SK-N-SH treated with all-trans-retinoic acid at 6 μM for 48 hours (cell line): ENCODE results near the gene VPS35.

Experiments used
- ATAC-seq: fragments of 200-7000 bp; cut with Tn5 transposase; 3 replicates; pipeline ENCODE4 v1.9.1; 2020; ENCODE audit warnings: mild to moderate bottlenecking, moderate library complexity
- ARNTL ChIP-seq: fragments of 450-650 bp; formaldehyde crosslinking; IDR thresholded peaks from 2 replicates; pipeline ENCODE4 v1.5.0; 2020; ENCODE audit warnings: low read depth, mild to moderate bottlenecking, moderate library complexity, borderline replicate concordance
- CSDC2 ChIP-seq: fragments of 250-450 bp; sonication (Bioruptor Pico); IDR thresholded peaks from 2 replicates; pipeline ENCODE4 v1.5.0; 2020; ENCODE audit warnings: mild to moderate bottlenecking, moderate library complexity
- CSRNP3 ChIP-seq: fragments of 250-450 bp; sonication (Bioruptor Pico); IDR thresholded peaks from 2 replicates; pipeline ENCODE4 v1.5.1; 2021; ENCODE audit warnings: mild to moderate bottlenecking, moderate library complexity
- ESRRG ChIP-seq: fragments of 250-450 bp; sonication (Bioruptor Pico); IDR thresholded peaks from 2 replicates; pipeline ENCODE4 v1.6.1; 2021; ENCODE audit warnings: mild to moderate bottlenecking
- GLIS3 ChIP-seq: fragments of 250-450 bp; sonication (Bioruptor Pico); IDR thresholded peaks from 2 replicates; pipeline ENCODE4 v1.5.0; 2020; ENCODE audit warnings: mild to moderate bottlenecking, moderate library complexity
- ISL1 ChIP-seq: fragments of 250-450 bp; sonication (Bioruptor Pico); IDR thresholded peaks from 2 replicates; pipeline ENCODE4 v2.1.2; 2022; ENCODE audit warnings: mild to moderate bottlenecking, moderate library complexity
- OSR1 ChIP-seq: fragments of 250-450 bp; sonication (Bioruptor Pico); IDR thresholded peaks from 2 replicates; pipeline ENCODE4 v1.8.0; 2022; ENCODE audit warnings: moderate library complexity, mild to moderate bottlenecking, inconsistent platforms
- PATZ1 ChIP-seq: fragments of 250-450 bp; sonication (Bioruptor Pico); IDR thresholded peaks from 2 replicates; pipeline ENCODE4 v1.8.0; 2020; ENCODE audit warnings: mild to moderate bottlenecking, moderate library complexity, borderline replicate concordance
- POU6F1 ChIP-seq: fragments of 250-450 bp; sonication (Bioruptor Pico); IDR thresholded peaks from 2 replicates; pipeline ENCODE4 v1.8.0; 2021; ENCODE audit warnings: low read depth, mild to moderate bottlenecking, moderate library complexity, borderline replicate concordance
- PPARA ChIP-seq: fragments of 250-450 bp; sonication (Bioruptor Pico); IDR thresholded peaks from 2 replicates; pipeline ENCODE4 v1.5.0; 2020; ENCODE audit warnings: mild to moderate bottlenecking, borderline replicate concordance
- RARB ChIP-seq: fragments of 250-450 bp; sonication (Bioruptor Pico); IDR thresholded peaks from 2 replicates; pipeline ENCODE4 v1.8.0; 2021; ENCODE audit warnings: mild to moderate bottlenecking, moderate library complexity
- SNAI2 ChIP-seq: fragments of 250-450 bp; sonication (Bioruptor Pico); IDR thresholded peaks from 2 replicates; pipeline ENCODE4 v1.5.0; 2020; ENCODE audit warnings: mild to moderate bottlenecking, moderate library complexity
- TCF4 ChIP-seq: fragments of 250-450 bp; sonication (Bioruptor Pico); IDR thresholded peaks from 2 replicates; pipeline ENCODE4 v1.8.0; 2021; ENCODE audit warnings: mild to moderate bottlenecking, moderate library complexity, borderline replicate concordance
- TOX ChIP-seq: fragments of 250-450 bp; sonication (Bioruptor Pico); IDR thresholded peaks from 2 replicates; pipeline ENCODE4 v1.8.0; 2021; ENCODE audit warnings: mild to moderate bottlenecking, moderate library complexity, borderline replicate concordance
- ZC3H10 ChIP-seq: fragments of 250-450 bp; sonication (Bioruptor Pico); IDR thresholded peaks from 2 replicates; pipeline ENCODE4 v1.5.1; 2021; ENCODE audit warnings: mild to moderate bottlenecking, moderate library complexity
- ZFP3 ChIP-seq: fragments of 250-450 bp; sonication (Bioruptor Pico); IDR thresholded peaks from 2 replicates; pipeline ENCODE4 v1.5.0; 2020; ENCODE audit warnings: mild to moderate bottlenecking, moderate library complexity
- ZNF565 ChIP-seq: fragments of 450-650 bp; formaldehyde crosslinking; conservative IDR thresholded peaks from 2 replicates; pipeline ENCODE4 v1.5.0; 2020; ENCODE audit warnings: low read depth, mild to moderate bottlenecking, moderate library complexity
- ZNF70 ChIP-seq: fragments of 450-650 bp; formaldehyde crosslinking; IDR thresholded peaks from 2 replicates; pipeline ENCODE4 v1.5.0; 2020; ENCODE audit warnings: mild to moderate bottlenecking, moderate library complexity
- ZNF8 ChIP-seq: fragments of 450-650 bp; formaldehyde crosslinking; IDR thresholded peaks from 2 replicates; pipeline ENCODE4 v1.5.0; 2020; ENCODE audit warnings: mild to moderate bottlenecking, moderate library complexity
- TF ChIP-seq, protein P1 (sequence below): fragments of 250-450 bp; sonication (Bioruptor Pico); IDR thresholded peaks from 2 replicates; pipeline ENCODE4 v1.5.0; 2020; ENCODE audit warnings: mild to moderate bottlenecking, moderate library complexity
- TF ChIP-seq, protein P2 (sequence below): fragments of 250-450 bp; sonication (Bioruptor Pico); IDR thresholded peaks from 2 replicates; pipeline ENCODE4 v1.5.1; 2020; ENCODE audit warnings: low read depth, mild to moderate bottlenecking, moderate library complexity

The VPS35 gene

DNA sequence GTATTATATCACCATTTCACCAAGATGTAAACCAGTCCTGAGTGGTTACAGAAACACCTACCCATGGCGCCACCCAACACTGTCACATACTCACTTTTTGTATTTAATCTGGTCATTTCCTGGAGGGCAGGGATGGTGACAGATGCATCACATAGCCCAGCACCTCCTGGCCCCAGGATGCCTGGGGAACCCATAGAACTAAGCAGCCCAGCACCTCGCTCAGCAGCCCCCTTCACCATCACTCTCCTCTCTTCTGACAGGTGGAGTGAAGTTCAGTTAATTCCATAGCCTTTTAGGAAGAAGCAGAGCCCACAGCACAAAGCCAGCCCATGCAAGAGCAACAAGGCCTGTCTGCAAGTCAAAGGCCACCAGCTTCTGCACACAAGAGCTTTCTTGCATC lies 31.6 kb upstream of the VPS35 start:
- ATAC-seq, result no peak

DNA sequence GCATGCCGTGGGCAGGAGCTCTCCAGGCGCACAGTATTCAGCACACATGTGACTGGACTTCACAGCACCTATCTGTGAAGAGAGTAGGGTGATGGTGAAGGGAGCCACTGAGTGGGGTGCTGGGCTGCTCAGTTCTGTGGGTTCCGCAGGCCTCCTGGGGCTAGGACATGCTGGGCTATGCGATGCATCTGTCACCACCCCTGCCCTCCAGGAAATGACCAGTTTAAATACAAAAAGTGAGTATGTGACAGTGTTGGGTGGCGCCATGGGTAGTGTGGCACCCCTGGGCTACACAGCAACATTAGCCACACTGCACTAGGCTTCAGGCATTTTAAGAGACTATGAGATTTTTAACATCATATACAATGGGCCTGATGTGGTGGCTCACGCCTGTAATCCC lies 30.6 kb upstream of the VPS35 start:
- TF ChIP-seq POU6F1 (CRISPR knock-in tag) (no peak), GLIS3 (CRISPR knock-in tag) (no peak), CSDC2 (CRISPR knock-in tag) (no peak), ZNF70 (CRISPR knock-in tag) (no peak), ARNTL (CRISPR knock-in tag) (no peak), RARB (CRISPR knock-in tag) (no peak), PPARA (CRISPR knock-in tag) (no peak), PATZ1 (CRISPR knock-in tag) (no peak), OSR1 (no peak), ZFP3 (CRISPR knock-in tag) (no peak), ISL1 (CRISPR knock-in tag) (no peak), ESRRG (no peak), SNAI2 (CRISPR knock-in tag) (no peak), ZNF565 (no peak), TCF4 (CRISPR knock-in tag) (no peak)
- TF ChIP-seq, protein P1, sequence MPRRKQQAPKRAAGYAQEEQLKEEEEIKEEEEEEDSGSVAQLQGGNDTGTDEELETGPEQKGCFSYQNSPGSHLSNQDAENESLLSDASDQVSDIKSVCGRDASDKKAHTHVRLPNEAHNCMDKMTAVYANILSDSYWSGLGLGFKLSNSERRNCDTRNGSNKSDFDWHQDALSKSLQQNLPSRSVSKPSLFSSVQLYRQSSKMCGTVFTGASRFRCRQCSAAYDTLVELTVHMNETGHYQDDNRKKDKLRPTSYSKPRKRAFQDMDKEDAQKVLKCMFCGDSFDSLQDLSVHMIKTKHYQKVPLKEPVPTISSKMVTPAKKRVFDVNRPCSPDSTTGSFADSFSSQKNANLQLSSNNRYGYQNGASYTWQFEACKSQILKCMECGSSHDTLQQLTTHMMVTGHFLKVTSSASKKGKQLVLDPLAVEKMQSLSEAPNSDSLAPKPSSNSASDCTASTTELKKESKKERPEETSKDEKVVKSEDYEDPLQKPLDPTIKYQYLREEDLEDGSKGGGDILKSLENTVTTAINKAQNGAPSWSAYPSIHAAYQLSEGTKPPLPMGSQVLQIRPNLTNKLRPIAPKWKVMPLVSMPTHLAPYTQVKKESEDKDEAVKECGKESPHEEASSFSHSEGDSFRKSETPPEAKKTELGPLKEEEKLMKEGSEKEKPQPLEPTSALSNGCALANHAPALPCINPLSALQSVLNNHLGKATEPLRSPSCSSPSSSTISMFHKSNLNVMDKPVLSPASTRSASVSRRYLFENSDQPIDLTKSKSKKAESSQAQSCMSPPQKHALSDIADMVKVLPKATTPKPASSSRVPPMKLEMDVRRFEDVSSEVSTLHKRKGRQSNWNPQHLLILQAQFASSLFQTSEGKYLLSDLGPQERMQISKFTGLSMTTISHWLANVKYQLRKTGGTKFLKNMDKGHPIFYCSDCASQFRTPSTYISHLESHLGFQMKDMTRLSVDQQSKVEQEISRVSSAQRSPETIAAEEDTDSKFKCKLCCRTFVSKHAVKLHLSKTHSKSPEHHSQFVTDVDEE (CRISPR knock-in tag), result no peak
- no peak for ATAC-seq

More for the DNA sequence above, 31.6 kb upstream of the VPS35 start:
- TF ChIP-seq ZNF8 (CRISPR knock-in tag) (no peak), PPARA (CRISPR knock-in tag) (no peak), ZNF565 (no peak), CSDC2 (CRISPR knock-in tag) (no peak), ARNTL (CRISPR knock-in tag) (no peak), CSRNP3 (CRISPR knock-in tag) (no peak), TCF4 (CRISPR knock-in tag) (no peak), ZNF70 (CRISPR knock-in tag) (no peak), ZC3H10 (no peak), ZFP3 (CRISPR knock-in tag) (no peak)
- TF ChIP-seq, protein P1 (CRISPR knock-in tag), result no peak

GRCh38 chr16:46718214-46718613 lies 29.2 kb upstream of the VPS35 start:
- no peak for ATAC-seq
- TF ChIP-seq ARNTL (CRISPR knock-in tag), result no peak
- no peak for TF ChIP-seq OSR1
- no peak for TF ChIP-seq RARB (CRISPR knock-in tag)
- no peak for TF ChIP-seq ZNF565
- no peak for TF ChIP-seq ZC3H10
- TF ChIP-seq, protein P2, sequence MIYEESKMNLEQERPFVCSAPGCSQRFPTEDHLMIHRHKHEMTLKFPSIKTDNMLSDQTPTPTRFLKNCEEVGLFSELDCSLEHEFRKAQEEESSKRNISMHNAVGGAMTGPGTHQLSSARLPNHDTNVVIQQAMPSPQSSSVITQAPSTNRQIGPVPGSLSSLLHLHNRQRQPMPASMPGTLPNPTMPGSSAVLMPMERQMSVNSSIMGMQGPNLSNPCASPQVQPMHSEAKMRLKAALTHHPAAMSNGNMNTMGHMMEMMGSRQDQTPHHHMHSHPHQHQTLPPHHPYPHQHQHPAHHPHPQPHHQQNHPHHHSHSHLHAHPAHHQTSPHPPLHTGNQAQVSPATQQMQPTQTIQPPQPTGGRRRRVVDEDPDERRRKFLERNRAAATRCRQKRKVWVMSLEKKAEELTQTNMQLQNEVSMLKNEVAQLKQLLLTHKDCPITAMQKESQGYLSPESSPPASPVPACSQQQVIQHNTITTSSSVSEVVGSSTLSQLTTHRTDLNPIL (CRISPR knock-in tag), result no peak
- TF ChIP-seq PPARA (CRISPR knock-in tag), result no peak
- TF ChIP-seq ZNF70 (CRISPR knock-in tag), result no peak
- no peak for TF ChIP-seq SNAI2 (CRISPR knock-in tag)
- TF ChIP-seq, protein P1 (CRISPR knock-in tag), result no peak
- no peak for TF ChIP-seq TOX
- no peak for TF ChIP-seq CSDC2 (CRISPR knock-in tag)
